Right renal cortex interstitium (tissue), 3 donors: ENCODE measurements around the gene ZBTB7B. TPM values are rescaled to one million over a fixed set of nuclear protein-coding genes. Genes with fewer than 3 reads are reported as not detected.
A peak's percentile ranks its signal among the peaks of the same experiment; 100 is the strongest.
"Not testable (repeated sequence)": the region's sequence is repeated elsewhere in the genome, so short reads cannot be mapped to it uniquely, and the experiment has no call there.

Experiments used
- DNase-seq, 3 donors: peaks; one replicate each; pipeline ENCODE4 v3.0.0-alpha.2; 2013; ENCODE audit warnings: low read depth in 3 of 3, low spot score in 2 of 3
- polyA plus RNA-seq, 3 donors: library from polyadenylated mRNA; unstranded; fragments of 120-200 nt; gene quantifications; one replicate each; pipeline ENCODE4 v1.2.1, GENCODE V29; 2013; ENCODE audit not compliant: insufficient read length in 3 of 3

Gene ZBTB7B
- polyA plus RNA-seq, 3 donors = 10.0 to 13.8 (median 11.5) TPM

GRCh38 chr1:154967331-154967950 is 35.2 kb upstream of the ZBTB7B start:
- DNase-seq = no peak

- DNase-seq = no peak
Observed at GRCh38 chr1:154968731-154969130, 33.9 kb upstream of the ZBTB7B start.

GRCh38 chr1:154969246-154969645 is 33.4 kb upstream of the ZBTB7B start:
- DNase-seq = no peak

GRCh38 chr1:154969860-154970452 is 32.6 kb upstream of the ZBTB7B start:
- DNase-seq = no peak

GRCh38 chr1:154970631-154971340 is 31.8 kb upstream of the ZBTB7B start, which contains the start of gene SHC1:
Gene SHC1, minus strand, starts transcription at chr1:154970747. Its CDS starts 221 bp downstream, at chr1:154970526.
- DNase-seq = peak in 1 of 3 donors; percentile 60

- no peak for DNase-seq
Observed at GRCh38 chr1:154971341-154971998, 31.1 kb upstream of the ZBTB7B start.

GRCh38 chr1:154972213-154972516 is 30.4 kb upstream of the ZBTB7B start:
- no peak for DNase-seq

GRCh38 chr1:154972517-154973343 is 29.9 kb upstream of the ZBTB7B start:
- DNase-seq = no peak

GRCh38 chr1:154973344-154974101 is 29.1 kb upstream of the ZBTB7B start:
- peak; percentile 86 to 93 (median 91) for DNase-seq

GRCh38 chr1:154974102-154974807 is 28.3 kb upstream of the ZBTB7B start, which contains the start of gene CKS1B:
Gene CKS1B, plus strand, starts transcription at chr1:154974681. Its CDS starts 65 bp downstream, at chr1:154974746.
- DNase-seq = peak; percentile 97 to 99 (median 99)

- peak; percentile 95 to 99 (median 99) for DNase-seq
Observed at GRCh38 chr1:154974808-154975408, 27.7 kb upstream of the ZBTB7B start.

- no peak for DNase-seq
Observed at GRCh38 chr1:154975409-154976059, 27.1 kb upstream of the ZBTB7B start.

GRCh38 chr1:154977762-154978161 is 24.8 kb upstream of the ZBTB7B start:
- DNase-seq = not testable (repeated sequence)

- no peak for DNase-seq
Observed at GRCh38 chr1:154978360-154978759, 24.2 kb upstream of the ZBTB7B start.

GRCh38 chr1:154982341-154982740 is 20.3 kb upstream of the ZBTB7B start:
- DNase-seq = no peak

- DNase-seq = peak; percentile 98 to 100 (median 99)
Observed at GRCh38 chr1:154982897-154983648, 19.5 kb upstream of the ZBTB7B start, which contains the start of gene FLAD1. Gene FLAD1, plus strand, starts transcription at chr1:154983344. Its CDS starts 351 bp downstream, at chr1:154983695.

- DNase-seq = no peak
Observed at GRCh38 chr1:154983776-154984466, 18.7 kb upstream of the ZBTB7B start.
